SU-DHL-6 (cell line): Measurements from ENCODE around the gene ARHGEF39.

Experiments used
- CTCF ChIP-seq: fragments of 200-600 bp; sonication (generic); IDR thresholded peaks from one replicate; pipeline ENCODE4 v1.5.1; 2017; ENCODE audit warnings: antibody characterized with exemption, mild to moderate bottlenecking, low read length, moderate library complexity; ENCODE audit not compliant: insufficient read depth, poor library complexity, severe bottlenecking
- EZH2phosphoT487 ChIP-seq: fragments of 200-600 bp; sonication (generic), shearing (Covaris generic); conservative IDR thresholded peaks from 2 replicates; pipeline ENCODE4 v1.6.1; 2018; ENCODE audit warnings: mild to moderate bottlenecking, antibody characterized with exemption, low read length, moderate library complexity, mixed read lengths

- TF ChIP-seq CTCF (no peak), EZH2phosphoT487 (no peak)
These were observed 3.1 kb downstream of the ARHGEF39 start for GRCh38 chr9:35661756-35662350.
